Myocyte (in vitro differentiated cells): ENCODE data around the gene ITPR2. TPM values are rescaled to one million over a fixed set of nuclear protein-coding genes. Genes with fewer than 3 reads are reported as not detected.

Experiments
- DNase-seq: peaks from one replicate; pipeline ENCODE4 v3.0.0-alpha.2; 2012; ENCODE audit warnings: low read depth
- total RNA-seq: library from RNA; depleted of rRNA; stranded (reverse); fragments of >200 nt; gene quantifications from 2 replicates; pipeline ENCODE4 v1.2.3, GENCODE V29; 2014

The ITPR2 gene
- total RNA-seq, 1 donor from 2014 or later, result 8.9 TPM

DNA sequence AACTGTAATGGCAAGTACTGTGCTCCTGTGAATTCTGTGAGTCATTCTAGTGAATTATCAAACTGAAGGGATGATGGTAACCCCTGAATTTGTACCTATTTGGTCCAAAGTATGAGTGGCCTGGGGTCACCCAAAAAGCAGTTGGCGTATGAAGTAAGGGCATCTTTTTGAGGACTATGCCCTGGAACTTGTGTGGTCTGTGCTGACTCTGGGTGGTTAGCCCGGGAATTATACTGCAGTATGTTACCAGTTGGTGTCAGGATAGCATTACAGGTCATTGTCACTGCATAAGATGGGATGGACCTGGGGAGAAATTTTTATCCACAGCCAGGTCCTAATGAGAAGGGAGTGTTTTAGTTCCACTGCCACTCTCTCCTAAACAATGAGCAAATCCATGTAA, 462.9 kb downstream of the ITPR2 start:
- DNase-seq, result peak; percentile 59

DNA sequence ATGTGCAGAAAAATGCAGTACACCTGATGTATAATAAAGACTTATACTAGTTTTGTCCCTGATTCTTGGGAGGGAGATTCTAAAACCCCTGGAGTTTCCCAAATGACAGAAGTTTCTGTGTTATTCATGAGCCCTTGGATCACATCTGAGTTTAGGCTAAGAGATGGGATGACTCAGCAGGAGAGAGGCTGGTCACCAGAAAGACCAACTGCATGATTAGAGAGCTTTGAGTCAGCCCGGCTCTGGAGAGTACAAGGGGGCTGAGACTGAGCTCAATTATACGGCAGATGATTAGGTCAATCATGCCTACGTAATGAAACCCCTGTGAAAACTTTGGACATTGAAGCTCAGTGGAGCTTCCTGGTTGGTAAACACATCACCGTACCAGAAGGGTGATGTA, 463.4 kb downstream of the ITPR2 start:
- DNase-seq, result peak; percentile 91

DNA sequence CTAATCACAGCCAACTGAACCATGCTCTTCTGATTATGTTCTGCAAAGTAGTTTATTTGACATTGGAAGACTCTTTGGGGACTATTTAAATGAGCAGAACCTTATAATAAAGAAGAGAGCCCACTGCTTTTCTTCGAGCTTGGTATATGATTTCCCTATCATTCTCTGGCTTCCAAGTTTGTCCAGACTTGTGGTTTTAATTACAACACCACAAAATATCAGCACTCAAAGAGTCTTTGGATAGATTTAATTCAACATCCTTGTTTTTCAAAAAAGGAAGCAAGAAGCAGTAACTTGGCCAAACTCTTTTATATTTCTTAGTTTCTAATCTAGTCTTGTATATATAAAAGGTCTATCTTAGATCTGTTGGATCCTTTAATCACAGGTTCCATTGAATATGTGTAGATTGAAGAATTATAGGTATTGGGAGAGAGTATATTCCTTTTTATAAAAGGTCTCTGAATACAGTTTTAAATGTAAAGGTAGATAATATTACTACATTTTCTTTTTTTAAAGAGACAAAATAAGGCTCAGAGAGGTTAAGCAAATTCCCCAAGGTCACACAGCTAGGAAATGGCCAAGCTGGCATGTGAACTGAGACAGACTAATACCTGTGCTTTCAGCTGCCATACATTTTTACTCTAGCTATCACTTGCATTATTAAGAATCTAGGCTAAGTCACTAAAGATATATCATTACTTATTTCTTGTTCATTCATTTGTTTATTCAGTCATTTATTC, 464.8 kb downstream of the ITPR2 start:
- DNase-seq, result no peak

DNA sequence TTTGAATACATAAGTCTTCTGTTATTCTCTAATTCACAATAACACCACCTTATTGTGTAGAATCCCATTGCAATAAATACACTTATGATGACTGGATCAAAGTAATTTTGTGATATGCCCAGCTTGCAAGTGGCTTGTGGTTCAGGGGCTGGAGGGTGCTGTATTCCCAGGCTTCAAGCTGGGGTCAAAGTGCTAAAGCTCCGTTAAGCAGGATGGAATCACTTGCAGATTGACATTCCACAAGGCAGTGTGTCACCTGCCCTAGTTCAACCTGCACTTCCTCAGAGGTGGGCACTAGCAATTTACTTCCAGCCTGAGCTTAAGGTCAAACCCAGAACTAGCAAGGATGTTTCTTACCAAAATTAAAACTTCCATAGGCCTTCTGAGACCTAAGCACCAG, 471.0 kb downstream of the ITPR2 start:
- no peak for DNase-seq

- DNase-seq, result peak; percentile 50
Observed at GRCh38 chr12:26360062-26360461, 472.9 kb downstream of the ITPR2 start.

DNA sequence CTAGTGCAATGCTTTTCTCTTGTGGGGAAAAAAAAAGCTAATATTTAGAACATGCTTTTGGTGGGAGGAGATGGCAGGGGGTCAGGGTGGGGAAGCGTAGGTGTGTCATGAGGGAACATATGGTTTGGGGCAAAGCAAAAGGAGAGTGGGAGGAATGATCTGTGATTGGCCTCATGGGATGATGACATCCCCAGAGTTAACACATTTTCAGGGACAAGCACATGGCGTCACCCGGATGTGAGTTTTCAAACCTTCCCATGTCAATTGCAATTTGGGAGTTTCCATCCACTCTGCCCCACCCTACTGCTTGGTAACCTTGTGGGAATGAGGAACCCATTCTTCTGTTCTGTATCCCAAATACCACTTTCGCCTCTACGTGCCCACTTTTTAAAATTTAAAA, 473.4 kb downstream of the ITPR2 start:
- DNase-seq, result no peak

GRCh38 chr12:26358651-26359050, 474.3 kb downstream of the ITPR2 start:
- peak; percentile 71 for DNase-seq

DNA sequence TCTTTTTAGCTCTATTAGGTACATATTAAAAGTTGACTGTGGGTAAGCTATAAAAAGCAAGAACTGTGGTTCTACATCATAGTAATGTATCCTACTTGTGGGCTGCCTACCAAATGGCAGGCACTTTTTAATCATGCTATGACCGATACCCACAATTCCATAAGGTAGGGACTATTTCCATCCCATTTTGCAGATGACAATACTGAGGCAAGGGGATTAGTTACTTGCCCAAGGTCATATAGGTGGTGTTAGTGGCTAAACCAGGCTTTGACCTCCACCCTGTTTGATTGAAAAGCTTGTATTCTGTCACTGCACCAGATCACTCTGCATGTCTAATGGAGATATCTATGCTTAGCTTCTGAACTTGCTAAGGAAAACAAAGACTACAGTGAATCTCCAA, 485.7 kb downstream of the ITPR2 start:
- DNase-seq, result no peak

GRCh38 chr12:26346736-26347135, 486.3 kb downstream of the ITPR2 start:
- DNase-seq, result no peak

GRCh38 chr12:26345471-26346003, 487.5 kb downstream of the ITPR2 start:
- DNase-seq, result no peak

- no peak for DNase-seq
Observed at GRCh38 chr12:26341491-26341890, 491.5 kb downstream of the ITPR2 start.

DNA sequence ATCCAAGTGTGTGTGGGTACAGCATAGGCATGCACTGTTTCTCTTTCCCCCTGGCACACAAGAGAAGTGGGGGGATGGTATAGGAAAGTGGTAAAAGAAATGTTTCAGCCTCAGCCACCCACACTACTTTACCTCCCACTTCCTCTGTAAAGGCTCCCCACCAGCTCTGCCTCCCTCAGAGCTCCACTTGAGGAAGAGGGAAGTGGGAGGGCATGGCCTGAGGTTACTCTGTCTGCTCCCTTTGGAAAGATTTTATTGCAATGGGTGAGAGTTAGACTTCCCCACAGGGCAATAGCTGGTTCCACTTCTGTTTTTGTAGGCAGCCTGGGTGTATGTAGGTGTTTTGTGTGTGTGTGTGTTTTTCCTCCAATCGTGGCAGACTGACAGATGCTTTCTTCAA, 492.3 kb downstream of the ITPR2 start:
- DNase-seq, result no peak

DNA sequence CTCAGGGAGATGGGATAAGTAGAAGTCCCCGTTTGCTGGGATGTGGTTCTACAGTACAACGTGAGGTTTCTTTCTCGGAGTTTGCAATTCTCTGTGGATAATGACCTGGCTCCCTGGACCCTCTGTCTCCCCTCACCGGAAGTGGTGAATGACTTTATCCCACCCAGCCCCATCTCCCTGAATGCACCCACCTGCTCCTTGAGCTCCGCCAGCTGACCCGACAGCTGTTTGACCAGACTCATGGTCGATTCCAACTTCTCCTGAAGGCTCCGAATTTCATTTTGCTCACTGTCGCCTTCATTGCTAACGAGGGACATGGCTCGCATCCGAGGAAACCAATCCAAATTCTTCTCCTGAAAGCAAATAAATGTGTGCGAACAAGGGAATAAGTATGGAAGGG, 493.0 kb downstream of the ITPR2 start:
- DNase-seq, result peak; percentile 52

DNA sequence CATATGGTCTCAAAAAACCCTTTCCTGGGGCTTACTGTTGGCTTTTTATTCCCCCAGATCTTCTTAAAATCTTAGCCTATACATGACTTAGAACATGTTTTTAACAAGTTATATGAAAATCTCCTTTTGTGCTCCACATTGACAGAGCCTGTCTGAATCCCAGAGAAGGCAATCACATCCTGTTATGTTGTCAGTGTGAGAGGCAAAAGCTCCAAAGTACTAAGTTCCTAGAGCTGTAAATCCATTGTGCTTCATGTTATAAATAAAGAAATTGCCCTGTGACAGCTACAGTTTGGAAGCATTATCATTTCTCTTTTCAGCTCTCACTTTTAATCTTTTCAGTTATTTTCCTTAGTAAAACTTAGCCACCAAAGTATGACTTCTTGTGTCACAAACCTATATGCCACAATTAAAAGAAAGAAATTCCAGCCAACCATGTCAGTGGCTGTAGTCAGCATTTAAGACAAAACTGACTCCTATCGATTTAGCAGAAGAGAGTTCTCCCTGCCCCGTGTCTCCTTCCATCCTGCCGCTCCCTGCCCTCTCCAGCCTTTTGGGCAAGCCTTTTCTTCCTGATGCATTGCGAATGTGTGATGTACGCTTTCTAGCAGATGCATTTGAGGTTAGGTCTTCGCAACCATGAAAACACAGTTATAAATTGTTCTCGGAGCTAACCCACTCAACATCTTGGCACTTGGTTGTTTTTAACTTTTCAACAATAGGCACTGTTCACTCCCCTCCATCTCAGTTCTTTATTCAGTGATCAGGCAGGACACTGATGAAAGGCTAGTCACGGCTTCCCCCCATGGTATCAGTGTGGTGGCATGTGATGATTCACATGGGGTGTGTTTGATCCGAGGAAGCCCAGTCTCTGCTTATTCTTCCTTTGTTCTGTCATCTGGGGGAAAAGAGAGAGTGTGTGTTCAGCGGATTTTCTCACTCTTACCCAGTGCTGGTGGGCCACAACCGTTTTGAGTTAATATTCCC, 494.1 kb downstream of the ITPR2 start:
- DNase-seq, result peak; percentile 71

DNA sequence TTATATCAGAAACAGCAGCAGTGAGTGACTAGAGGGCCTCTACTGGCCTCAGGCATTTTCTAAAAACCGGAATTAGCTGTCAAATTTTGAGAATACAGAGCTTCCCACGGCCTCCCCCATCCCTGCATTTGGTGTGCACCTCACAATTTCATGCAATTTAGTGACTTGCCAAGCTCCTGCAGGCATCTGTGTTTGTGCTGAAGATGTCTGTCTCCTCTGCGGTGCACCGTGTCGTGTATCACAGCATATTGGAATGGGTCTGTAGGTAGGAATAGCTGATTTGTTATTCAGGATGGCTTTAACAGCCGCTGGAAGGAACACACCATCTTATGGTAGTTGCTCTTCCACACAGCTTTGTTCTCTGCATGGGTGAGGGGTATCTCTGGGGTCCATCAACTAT, 497.3 kb downstream of the ITPR2 start:
- DNase-seq, result no peak

- no peak for DNase-seq
Observed at GRCh38 chr12:26334621-26335124, 498.3 kb downstream of the ITPR2 start.

GRCh38 chr12:26331960-26332359, 501.0 kb downstream of the ITPR2 start:
- peak; percentile 54 for DNase-seq

- no peak for DNase-seq
Observed at GRCh38 chr12:26331136-26331535, 501.9 kb downstream of the ITPR2 start.

- DNase-seq, result no peak
Observed at GRCh38 chr12:26327975-26328644, 504.9 kb downstream of the ITPR2 start.

- DNase-seq, result no peak
Observed at GRCh38 chr12:26323673-26324072, 509.3 kb downstream of the ITPR2 start.

GRCh38 chr12:26319511-26319910, 513.5 kb downstream of the ITPR2 start:
- peak; percentile 60 for DNase-seq
